ENCODE measurements around the gene ROCK2.
"Not testable (repeated sequence)": the region's sequence is repeated elsewhere in the genome, so short reads cannot be mapped to it uniquely, and the experiment has no call there.

Gene ROCK2

DNA sequence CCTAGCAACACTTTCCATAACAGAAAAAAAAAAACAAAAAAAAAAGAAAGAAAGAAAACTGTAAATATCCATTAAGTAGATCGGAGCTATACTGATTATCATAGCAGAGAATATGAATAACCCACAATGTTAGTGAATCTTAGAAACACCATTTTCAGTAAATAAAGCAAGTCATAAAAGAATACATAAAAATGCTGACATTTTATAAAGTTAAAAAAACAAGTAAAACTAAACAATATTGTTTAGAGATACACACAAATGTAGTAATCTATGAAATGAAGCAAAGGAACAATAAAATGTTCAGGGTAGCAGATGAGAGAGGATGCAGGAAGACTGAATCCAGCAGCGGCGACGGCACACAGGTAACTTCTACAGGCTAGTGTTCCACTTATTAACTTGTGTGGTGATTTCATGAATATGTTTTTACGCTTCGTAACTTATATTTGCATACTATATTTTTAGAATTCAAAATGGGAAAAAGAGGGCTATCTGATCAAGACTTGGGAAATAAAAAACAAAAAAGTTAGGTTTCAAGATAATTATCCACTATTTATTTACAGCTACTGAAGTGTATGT is 4.8 kb downstream of the ROCK2 start:
- DNase-seq, result no peak

DNA sequence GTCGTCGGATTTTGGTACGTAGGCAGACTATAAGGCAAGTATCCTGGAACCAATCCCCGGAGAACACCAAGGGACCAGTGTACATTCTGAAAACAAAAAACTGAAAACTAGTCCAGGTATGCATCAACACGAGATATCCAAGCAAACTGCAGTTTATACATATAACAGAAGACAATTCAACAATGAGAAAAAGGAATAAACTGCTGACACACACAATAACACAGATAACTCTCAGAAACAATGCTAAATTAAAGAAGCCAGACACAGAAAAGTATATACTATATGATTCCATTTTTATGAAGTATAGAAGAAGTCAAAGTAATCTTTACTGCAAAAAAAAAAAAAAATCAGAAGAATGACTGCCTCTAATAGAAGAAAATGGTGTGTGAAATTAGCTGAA is 5.9 kb downstream of the ROCK2 start:
- no peak for DNase-seq

DNA sequence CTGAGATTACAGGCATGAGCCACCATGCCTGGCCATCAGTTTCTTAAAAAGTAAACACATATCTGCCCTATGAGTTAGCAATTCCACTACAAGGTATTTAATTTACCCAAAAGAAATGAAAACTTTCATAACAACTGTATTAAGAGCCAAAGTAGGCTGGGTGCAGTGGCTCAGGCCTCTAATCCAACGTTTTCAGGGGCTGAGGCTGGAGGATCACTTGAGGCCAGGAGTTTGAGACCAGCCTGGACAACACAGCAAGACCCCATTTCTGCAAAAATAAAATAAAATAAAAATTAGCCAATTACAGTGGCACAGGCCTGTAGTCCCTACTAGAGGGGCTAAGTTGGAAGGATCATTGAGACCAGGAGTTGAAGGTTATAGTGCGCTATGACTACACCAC is 6.5 kb downstream of the ROCK2 start:
- no peak for DNase-seq

DNA sequence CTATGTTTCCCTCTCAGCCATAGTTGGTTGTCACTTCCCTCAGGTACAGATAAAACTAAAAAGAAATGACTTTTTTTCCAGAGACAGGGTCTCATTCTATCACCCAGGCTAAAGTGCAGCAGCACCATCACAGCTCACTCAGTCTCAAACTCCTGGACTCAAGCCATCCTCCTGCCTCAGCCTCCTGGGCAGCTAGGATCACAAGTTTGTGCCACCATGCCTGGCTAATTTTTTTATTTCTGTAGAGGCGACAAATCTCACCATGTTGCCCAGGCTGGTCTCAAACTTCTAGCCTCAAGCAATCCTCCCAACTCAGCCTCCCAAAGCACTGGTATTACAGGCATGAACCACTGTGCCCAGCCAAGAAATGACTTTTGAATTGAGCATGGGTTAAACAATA is 8.2 kb downstream of the ROCK2 start:
- DNase-seq, result no peak

DNA sequence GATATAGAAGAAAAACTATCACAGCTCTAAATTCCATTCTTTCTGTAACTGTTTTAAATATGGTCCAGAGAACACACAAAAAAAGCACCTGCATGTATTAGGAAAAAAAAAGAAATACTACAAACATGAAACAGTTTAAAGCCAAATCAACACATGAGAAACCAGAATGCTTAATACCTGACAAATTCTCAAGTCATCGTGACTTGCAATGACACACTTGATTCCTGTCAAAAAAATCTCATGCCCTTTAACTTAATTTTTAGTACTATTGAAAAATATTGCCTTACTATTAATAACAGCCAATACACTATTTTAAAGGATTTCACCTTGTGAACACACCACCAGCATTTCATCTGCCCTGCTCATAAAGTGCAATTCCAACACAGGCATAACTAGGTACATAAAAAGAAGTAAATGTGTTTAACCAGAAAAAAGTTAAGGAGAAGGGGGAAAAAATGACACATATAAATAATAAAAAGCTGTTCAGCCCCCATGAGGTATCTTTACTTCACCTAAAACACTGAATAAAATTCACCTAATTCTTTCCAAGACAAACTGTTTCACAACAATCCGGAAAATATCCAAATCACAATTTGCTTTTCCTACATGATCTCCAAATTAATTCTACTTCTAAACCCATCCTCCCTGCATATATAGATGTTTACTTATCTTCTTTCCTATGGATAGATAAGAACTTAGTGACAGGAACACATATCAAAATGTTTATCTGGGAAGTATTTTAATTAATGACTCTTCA is 10.8 kb downstream of the ROCK2 start:
- DNase-seq, result no peak

DNA sequence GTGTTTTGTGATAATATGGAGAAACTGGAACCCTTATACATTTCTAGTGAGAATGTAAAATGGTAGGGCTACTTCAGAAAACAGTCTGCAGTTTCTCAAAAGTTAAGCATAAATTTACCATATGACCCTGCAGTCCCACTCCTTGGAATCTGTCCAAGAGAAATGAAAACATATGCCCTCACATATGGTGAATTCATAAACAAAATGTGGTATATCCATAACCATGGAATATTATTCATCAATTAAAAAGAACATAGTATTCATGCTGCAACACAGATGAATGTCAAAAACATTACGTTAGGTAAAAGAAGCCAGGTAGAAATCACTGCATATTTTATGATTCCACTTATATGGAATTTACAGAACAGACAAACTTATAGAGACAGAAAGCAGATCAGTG is 11.8 kb downstream of the ROCK2 start:
- no peak for DNase-seq

DNA sequence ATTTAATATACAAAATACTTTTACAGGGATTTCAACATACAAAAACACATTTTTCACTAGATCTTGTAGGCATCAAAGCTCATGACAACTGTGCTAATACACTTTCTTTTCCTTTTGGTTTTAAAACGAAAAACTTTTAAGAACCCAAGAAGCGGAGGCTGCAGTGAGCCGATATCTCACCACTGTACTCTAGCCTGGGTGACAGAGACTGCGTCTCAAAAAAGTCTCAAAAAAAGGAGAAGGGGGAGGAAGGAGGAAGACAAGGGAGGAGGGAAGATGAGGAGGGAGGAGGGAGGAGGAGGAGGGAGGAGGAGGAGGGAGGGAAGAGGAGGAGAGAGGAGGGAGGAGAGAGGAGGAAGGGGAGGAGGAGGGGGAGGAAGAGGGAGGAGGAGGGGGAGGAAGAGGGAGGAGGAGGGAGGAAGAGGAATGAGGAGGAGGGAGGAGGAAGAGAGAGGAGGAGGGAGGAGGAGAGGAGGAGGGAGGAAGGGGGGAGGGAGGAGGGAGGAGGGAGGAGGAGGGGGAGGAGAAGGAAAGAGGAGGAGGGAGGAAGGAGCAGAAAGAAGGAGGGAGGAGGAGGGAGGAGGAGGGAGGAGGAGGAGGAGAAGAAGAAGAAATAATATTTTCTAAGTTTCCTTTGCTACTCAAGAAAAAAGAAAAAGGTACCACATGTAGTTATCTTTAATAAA is 13.8 kb downstream of the ROCK2 start:
- no peak for DNase-seq

DNA sequence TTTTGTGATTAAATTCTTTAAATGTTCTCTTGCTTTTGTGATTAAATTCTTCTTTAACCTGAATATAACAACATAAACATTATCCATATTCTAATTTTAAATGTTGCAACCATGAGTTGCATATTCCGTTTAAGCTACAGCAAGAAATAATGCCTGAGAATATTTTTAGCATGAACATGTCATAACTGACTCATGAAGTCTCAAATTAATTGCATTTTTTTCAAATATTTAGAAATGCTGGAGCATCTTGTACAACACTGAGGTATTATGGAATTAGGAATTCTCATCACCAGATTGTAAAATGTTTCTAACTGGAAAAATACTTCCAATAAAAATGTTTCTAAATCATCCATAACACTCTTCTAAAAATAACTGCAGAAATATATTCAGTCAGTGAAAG is 14.7 kb downstream of the ROCK2 start:
- no peak for DNase-seq

DNA sequence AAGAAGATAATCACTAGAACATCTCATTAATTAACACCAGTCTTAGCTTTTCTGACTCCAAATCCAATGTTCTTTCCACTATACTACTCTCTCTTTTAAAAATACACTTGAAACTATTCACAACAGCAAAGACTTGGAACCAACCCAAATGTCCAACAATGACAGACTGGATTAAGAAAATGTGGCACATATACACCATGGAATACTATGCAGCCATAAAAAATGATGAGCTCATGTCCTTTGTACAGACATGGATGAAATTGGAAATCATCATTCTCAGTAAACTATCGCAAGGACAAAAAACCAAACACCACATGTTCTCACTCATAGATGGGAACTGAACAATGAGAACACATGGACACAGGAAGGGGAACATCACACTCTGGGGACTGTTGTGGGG is 15.9 kb downstream of the ROCK2 start:
- DNase-seq, result not testable (repeated sequence)

DNA sequence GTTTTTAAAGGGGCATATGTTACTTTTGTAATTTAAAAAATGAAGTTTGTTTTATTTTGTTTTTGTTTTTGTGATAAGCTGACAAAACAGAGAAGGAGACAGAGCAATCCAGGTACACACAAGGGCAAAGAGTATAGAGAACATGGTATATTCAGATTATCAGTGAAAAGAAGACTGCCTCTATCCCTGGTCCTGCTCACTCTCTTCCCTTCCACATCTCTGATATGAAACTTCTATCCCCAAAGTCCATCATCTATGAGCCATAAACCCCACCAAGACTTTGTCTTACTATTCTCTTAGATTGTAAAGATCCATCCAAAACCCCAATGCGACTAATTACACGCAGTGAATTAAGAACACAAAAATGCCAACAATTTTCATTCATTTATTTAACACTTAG is 16.6 kb downstream of the ROCK2 start:
- DNase-seq, result no peak

DNA sequence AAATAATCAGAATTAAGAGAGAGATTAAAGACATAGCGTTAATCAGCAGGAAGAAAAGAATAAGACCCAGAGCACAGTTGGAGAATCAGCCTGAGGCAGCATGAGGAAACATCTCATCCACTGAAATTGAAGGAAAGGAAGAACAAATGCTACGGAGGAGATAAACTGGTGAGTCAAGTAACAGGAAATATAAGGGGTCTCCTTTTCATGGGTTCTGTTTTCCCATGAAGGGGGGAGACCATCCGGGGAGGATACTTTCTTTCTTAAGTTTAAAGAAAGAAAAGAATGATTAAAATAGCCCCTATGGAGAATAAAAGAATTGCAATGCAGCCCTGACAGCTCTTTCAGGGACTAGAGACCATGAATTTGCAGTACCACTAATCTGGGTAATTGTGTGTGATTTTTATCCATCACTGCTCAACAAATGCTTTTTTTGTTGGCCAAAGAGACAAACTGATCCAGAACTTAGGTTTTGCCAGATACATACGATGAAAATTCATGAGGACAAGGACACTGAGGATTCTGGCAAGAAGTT is 17.7 kb downstream of the ROCK2 start:
- no peak for DNase-seq

DNA sequence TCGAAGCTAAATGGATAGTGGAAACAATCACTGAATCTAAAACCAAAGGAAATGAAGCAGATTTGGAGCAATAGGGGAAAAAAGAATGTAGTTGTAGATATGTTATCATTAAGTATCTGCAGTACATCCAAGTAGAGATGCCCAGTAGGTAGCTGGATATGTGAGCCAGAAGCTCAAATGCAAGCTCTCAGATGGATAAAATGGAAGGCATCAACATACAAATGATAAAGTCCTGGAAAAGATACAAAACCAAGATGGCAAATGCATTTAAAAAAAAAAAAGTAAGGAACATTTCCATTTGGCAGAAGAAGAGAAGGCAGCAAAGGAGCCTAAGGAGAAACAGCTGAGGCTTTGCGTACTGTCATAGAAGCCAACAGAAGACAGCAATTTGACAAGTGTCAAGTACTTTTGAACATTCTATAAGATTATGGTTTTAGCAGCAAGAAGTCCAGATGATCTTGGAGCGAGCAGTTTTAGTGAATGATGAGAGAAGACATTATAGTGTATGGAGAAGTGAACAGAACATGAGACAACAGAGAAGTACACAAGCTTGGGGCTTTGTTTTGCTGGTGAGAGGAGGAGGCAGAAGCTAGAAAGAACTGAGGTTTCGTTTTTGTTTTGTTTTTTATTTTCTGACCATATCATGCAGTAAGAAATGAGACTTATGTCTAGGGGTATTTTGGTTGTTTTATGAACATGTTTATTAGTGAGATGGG is 18.3 kb downstream of the ROCK2 start:
- DNase-seq, result no peak

DNA sequence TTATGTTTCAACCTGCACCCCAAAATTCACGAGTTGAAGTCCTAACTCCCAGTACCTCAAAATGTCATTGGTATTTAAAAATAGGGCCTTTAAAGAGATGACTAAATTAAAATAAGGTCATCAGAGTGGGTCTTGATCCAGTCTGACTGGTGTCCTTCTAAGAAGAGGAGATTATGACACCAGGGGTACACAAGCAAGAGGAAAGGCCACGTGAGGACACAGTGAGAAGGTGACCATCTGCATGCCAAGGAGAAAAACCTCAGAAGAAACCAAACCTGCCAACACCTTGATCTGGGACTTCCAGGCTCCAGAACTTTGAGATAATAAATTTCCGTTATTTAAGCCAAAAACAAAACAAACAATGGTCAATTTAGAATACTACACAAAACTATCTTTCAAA is 22.6 kb downstream of the ROCK2 start:
- DNase-seq, result no peak

DNA sequence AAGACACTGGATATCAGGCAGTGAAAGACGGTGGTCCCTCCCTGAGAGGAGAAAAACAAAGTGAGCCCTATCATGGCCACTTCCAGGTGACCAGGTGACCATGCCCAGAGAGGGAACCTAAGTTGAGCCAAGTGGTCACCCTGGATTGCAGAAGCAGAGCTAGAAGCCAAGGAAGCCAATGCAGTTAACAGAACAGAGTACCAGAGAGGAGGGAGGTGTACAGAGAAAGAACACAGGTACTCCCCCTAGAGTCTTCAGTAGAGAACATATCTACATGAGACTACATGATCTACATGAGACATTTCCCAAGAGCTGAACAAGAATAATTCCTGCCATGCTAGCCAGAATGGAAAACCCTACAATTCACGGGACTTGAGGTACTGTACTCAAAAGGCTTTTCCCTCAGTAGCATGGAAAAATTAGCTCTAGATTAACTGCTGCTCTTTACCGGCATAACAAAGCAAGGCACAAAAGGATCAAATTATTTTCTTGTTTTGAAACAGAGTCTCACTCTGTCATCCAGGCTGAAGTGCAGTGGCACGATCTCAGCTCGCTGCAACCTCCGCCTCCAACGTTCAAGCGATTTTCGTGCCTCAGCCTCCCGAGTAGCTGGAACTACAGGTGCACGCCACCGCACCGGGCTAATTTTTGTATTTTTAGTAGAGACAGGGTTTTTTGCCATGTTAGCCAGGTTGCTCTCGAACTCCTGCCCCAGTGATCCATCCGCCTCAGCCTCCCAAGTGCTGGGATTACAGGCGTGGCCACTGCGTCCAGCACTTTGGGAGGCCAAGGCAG is 23.5 kb downstream of the ROCK2 start:
- peak in 1 of 2 experiments; percentile 22 for DNase-seq

DNA sequence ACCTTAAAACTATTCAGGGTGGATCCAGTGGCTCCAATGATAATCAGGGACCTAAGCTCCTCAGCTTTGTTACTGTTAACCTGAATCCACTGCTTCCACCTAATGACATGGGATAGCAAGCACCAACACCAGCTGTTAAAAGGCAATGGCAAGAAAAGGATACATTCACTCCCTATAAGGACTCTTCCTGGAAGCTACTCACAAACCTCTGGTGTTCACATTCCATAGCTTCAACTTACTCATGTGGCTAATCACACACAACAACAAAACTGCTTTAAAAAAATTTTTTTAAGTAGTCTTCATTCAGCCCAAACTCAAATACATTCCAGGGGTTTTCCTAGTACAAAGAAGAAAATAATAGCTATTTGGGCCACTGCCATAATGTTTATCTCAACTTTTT is 24.5 kb downstream of the ROCK2 start:
- no peak for DNase-seq

DNA sequence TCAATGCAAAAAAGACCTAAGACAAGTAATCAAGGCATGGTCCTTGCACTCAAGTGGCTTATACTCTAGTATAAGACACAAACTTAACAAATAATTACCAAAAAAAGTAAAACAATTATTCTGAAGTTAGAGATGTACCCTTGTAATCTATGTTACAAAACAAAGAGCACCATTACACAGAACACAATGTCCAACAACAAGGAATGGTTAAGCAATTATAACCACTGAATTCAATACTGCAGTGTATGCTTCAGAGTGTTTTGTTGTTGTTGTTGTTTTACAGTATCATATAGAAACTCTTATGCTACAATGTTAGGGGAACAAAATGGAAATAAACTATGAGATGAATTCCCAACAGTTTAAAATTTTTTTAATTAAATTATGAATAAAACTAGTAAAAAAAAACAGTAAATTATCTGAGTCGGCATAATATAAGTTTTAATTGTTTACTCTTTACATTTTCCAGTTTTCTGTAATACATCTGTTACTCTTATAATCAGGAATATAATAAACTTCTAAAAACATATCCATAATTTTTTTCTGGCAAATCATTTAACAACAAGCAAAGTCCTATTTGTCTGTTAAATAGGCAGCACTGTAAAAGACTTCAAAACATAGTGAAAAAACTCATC is 29.2 kb downstream of the ROCK2 start:
- DNase-seq, result no peak

DNA sequence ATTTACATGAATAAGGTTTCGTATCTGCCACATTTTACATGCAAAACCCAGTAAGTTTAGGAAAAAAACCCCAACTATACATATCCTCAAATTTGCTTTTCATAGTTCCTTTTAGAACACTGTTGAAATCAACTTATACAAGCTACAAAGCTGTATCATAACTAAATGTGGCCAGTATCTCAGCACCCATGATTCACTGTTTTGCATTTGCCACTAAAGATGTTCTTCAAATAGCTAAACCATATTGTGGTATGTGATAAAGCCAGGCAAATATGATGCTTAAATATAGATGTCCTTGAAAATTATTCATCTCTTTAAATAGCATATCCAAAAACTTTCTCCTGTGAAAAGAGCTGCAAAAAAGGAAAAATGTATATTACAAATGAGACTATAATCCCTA is 29.9 kb downstream of the ROCK2 start:
- no peak for DNase-seq

DNA sequence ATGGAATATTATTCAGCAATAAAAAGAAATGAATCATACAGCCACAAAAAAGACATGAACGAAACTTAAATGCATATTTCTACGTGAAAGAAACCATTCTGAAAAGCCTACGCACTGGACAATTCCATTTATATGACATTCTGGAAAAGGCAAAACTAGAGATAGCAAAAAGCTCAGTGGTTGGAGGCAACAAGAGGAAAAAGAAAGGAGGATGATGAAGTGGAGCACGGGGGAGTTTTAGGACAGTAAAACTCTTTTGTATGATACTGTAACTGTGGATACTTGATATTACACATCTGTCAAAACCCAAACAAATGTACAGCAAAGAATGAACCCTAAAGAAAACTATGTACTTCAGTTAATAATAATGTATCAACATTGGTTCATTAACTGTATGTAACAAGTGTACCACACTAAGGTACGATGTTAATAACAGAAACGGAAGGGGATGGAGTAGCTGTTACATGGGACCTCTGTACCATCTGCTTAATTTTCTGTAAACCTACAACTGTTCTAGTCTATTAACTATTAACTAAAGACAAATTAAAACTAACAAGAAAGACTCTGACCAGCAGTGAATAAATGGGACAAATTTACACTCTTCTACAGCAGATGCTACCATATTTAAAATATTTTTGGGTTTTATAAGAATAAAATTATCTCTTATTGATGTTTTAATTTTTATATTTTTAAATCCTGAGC is 31.5 kb downstream of the ROCK2 start:
- DNase-seq, result no peak

DNA sequence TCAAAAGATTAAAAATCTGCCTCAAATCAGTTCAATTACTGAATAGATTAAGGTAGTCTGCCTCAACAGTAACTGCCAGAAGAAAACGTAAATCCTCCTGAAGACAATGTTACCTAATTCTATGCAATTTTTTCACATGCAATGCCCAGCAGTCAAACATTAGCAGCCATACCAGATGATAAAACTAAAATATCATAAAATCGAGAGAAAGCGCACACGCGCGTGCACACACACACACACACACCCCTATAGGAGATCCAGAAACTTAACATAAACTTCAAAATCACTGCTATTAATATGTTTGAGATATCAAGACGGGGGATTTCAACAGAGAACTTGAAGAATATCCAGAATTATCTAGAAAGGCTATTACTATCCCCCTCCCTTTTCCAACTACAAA is 32.9 kb downstream of the ROCK2 start:
- no peak for DNase-seq

DNA sequence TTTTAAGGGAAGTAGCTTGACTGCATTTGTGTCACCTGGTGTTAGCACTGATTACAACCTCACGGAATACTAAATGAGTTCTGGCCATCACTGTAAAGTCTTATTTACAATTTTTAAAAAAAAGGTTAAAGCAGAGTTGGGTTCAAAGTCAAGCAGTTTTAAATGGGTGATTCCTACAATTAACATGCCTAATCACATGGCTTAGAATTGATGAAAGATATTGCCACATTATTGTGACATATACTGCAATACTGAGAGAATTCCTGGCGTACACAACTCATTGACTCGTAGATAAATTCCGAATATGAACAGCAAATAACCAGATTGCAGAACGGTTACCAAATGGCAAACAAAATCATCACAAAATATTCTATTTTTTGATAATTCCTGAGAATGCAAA is 34.2 kb downstream of the ROCK2 start:
- DNase-seq, result no peak

DNA sequence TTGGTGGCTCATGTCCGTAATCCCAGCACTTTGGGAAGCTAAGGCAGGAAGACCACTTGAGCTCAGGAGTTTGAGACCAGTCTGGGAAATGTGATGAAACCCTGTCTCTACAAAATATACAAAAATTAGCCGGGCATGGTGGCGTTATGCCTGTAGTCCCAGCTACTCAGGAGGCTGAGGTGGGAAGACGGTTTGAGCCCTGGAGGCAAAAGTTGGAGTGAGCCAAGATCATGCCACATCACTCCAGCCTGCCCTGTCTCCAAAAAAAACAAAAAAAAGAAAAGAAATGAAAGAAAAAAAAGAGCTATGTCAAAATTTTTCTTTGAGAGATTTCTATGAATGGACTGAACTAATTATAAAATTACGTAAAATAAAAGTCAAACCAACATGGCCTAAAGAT is 34.7 kb downstream of the ROCK2 start:
- no peak for DNase-seq

Measured in SW 1271 (cell line).